GM10266 (cell line): ENCODE data around the gene EFTUD2.

Experiments used
- DNase-seq: peaks from one replicate; pipeline ENCODE4 v3.0.0; 2012; ENCODE audit errors: extremely low spot score
- TF ChIP-seq, protein P1 (sequence below): IDR thresholded peaks from 2 replicates; pipeline ENCODE4 v1.5.1; 2012; ENCODE audit warnings: mild to moderate bottlenecking, low read depth; ENCODE audit not compliant: control insufficient read depth, insufficient read depth; ENCODE audit errors: missing control alignments

EFTUD2 gene

GRCh38 chr17:44903012-44903685 is 3.9 kb upstream of the EFTUD2 start:
- TF ChIP-seq, protein P1, sequence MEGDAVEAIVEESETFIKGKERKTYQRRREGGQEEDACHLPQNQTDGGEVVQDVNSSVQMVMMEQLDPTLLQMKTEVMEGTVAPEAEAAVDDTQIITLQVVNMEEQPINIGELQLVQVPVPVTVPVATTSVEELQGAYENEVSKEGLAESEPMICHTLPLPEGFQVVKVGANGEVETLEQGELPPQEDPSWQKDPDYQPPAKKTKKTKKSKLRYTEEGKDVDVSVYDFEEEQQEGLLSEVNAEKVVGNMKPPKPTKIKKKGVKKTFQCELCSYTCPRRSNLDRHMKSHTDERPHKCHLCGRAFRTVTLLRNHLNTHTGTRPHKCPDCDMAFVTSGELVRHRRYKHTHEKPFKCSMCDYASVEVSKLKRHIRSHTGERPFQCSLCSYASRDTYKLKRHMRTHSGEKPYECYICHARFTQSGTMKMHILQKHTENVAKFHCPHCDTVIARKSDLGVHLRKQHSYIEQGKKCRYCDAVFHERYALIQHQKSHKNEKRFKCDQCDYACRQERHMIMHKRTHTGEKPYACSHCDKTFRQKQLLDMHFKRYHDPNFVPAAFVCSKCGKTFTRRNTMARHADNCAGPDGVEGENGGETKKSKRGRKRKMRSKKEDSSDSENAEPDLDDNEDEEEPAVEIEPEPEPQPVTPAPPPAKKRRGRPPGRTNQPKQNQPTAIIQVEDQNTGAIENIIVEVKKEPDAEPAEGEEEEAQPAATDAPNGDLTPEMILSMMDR = no peak
- no peak for DNase-seq

DNA sequence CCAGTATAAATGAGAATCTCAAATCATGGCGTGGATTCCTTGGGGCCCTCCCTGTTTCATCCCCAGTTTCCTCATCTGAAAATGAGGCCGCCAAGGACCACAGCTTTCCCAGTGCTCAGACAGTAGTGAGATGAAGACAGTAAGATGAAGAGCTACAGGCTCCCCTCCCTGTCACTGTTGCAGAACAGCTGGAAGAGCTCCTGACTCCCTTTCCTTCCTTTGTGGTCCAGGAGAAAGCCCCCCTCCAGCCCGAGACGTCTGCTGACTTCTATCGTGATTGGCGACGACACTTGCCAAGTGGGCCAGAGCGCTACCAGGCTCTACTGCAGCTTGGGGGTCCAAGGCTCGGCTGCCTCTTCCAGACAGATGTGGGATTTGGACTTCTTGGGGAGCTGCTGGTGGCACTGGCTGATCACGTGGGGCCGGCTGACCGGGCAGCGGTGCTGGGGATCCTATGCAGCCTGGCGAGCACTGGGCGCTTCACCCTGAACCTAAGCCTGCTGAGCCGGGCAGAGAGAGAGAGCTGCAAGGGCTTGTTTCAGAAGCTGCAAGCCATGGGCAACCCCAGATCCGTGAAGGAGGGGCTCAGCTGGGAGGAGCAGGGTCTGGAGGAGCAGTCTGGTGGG is 3.0 kb upstream of the EFTUD2 start:
- TF ChIP-seq, protein P1 = no peak

DNA sequence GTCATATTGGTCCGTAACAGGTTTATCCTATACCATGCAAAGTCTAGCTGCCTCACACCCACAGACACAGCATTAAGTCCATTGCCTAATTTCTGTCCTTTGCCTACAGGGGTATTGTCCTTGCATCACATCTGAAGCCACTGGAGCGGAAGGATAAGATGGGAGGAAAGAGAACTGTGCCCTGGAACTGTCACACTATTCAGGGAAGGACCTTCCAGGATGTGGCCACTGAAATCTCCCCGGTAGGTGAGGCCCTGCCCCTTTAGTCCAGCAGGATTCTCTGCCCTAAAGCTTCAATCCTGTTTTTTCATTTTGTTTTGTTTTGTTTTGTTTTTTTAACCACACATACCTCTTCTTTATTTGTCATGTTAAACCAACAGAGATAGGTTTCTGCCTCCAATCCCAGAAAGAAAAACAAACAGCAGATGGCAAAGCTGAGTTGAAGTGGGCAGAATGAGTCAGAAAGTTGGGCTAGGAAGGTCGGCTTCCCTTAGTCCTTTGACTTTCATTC is 2.2 kb upstream of the EFTUD2 start:
- no peak for DNase-seq
- TF ChIP-seq, protein P1 = no peak

More for the DNA sequence above, 3.0 kb upstream of the EFTUD2 start:
- DNase-seq = no peak

GRCh38 chr17:44900894-44901293 is 1.6 kb upstream of the EFTUD2 start:
- TF ChIP-seq, protein P1 = no peak
- no peak for DNase-seq

GRCh38 chr17:44898768-44899073 is 524 bp downstream of the EFTUD2 start:
- no peak for DNase-seq
- TF ChIP-seq, protein P1 = no peak

- TF ChIP-seq, protein P1 = no peak
- DNase-seq = no peak
These were observed 4.6 kb downstream of the EFTUD2 start for GRCh38 chr17:44894642-44895041.

- TF ChIP-seq, protein P1 = no peak
These were observed 7.0 kb downstream of the EFTUD2 start for GRCh38 chr17:44892250-44892649.

More at GRCh38 chr17:44892250-44892649, 7.0 kb downstream of the EFTUD2 start:
- DNase-seq = no peak
